Activated naive CD8-positive, alpha-beta T cell treated with anti-CD3 and anti-CD28 coated beads, Interleukin-2, amount 10 ng/mL, durations not matched to agents 7 days and 5 days (primary cell): Measurements from ENCODE around the gene TXNDC2. TPM values are rescaled to one million over a fixed set of nuclear protein-coding genes. Genes with fewer than 3 reads are reported as not detected.

Experiments
- ATAC-seq: fragments of 150-1000 bp; cut with Tn5 transposase; one replicate; pipeline ENCODE4 v1.10.0; 2021; ENCODE audit warnings: low read depth, moderate library complexity
- POLR2A ChIA-PET: fragments of 350-600 bp; sonication (Branson Sonifier 250); formaldehyde crosslinking; loops from one replicate; lab custom pipeline; 2021; ENCODE audit warnings: antibody characterized with exemption; lab: Charles Lee
- DNase-seq: peaks from one replicate; pipeline ENCODE4 v3.0.0; 2021
- H3K27ac Mint-ChIP-seq: one replicate; pipeline ENCODE4 v1.8.0; 2022; ENCODE audit warnings: mild to moderate bottlenecking, mixed read lengths
- H3K27me3 Mint-ChIP-seq: one replicate; pipeline ENCODE4 v1.8.0; 2022; ENCODE audit warnings: mild to moderate bottlenecking, moderate library complexity, mixed read lengths
- H3K36me3 Mint-ChIP-seq: one replicate; pipeline ENCODE4 v1.8.0; 2021; ENCODE audit warnings: mild to moderate bottlenecking, mixed read lengths
- H3K4me1 Mint-ChIP-seq: one replicate; pipeline ENCODE4 v1.8.0; 2021; ENCODE audit warnings: mixed read lengths
- H3K4me3 Mint-ChIP-seq: one replicate; pipeline ENCODE4 v1.8.0; 2022; ENCODE audit warnings: mild to moderate bottlenecking, moderate library complexity, mixed read lengths
- H3K9me3 Mint-ChIP-seq: one replicate; pipeline ENCODE4 v1.8.0; 2021; ENCODE audit warnings: mixed read lengths
- total RNA-seq, 2 experiments: library from RNA; stranded (reverse); gene quantifications; one replicate each; pipeline ENCODE4 v1.2.3, GENCODE V29; 2021

TXNDC2 gene
- not detected for total RNA-seq

DNA sequence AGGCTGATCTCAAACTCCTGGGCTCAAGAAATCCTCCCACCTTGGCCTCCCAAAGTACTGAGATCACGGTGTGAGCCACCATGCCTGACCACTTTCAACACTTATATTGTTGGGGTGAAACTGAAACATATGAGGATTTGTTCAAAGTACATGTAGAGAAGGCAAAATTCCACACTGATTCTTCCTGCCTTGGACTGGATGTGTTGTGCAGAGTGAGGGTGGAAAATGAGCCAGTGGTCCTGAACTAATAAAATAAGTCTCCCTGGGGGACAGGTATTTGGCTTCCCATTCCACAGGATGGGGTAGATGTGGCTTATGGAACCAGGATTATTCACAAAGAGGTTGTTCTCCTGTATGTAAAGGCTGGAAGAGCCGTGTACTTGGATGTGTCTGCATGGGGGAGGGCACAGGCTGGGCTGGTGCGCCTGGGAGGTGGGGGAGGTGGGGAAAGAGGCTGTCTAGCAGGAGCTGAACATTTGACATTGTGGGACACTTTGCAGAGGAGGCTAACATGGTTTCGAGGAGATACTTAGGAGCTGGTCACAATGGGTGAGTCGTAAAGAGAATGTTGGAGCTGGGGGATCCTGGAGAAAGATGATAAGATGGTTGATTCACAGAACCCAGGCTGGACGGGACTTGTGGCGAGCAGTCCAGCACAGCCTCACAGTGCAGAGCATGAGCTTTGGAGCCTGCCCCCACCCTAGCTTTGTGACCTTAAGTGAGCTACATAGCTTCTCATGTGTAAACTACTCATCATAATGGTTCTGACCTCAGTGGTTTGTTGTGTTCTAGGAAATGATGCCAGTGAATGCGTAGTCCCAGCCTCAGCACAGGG is at the start of gene TXNDC2:
TXNDC2 (plus strand) TSS at position 804 of the 835 bp plus-strand sequence. CDS start 708 bp downstream, outside the sequence.
- H3K27ac Mint-ChIP-seq: no peak within 1 kb of the TSS
- peaks cover 3% of the 10 kb centered on the region for H3K27me3 Mint-ChIP-seq
- peaks cover 2% of the 10 kb centered on the region for H3K4me1 Mint-ChIP-seq
- DNase-seq: no peak
- H3K9me3 Mint-ChIP-seq: peaks cover 1% of the 10 kb centered on the region
- H3K36me3 Mint-ChIP-seq: no peaks in the 10 kb centered on the region
- POLR2A ChIA-PET: no interaction called here
- ATAC-seq: no peak
- H3K4me3 Mint-ChIP-seq: no peak within 1 kb of the TSS

DNA sequence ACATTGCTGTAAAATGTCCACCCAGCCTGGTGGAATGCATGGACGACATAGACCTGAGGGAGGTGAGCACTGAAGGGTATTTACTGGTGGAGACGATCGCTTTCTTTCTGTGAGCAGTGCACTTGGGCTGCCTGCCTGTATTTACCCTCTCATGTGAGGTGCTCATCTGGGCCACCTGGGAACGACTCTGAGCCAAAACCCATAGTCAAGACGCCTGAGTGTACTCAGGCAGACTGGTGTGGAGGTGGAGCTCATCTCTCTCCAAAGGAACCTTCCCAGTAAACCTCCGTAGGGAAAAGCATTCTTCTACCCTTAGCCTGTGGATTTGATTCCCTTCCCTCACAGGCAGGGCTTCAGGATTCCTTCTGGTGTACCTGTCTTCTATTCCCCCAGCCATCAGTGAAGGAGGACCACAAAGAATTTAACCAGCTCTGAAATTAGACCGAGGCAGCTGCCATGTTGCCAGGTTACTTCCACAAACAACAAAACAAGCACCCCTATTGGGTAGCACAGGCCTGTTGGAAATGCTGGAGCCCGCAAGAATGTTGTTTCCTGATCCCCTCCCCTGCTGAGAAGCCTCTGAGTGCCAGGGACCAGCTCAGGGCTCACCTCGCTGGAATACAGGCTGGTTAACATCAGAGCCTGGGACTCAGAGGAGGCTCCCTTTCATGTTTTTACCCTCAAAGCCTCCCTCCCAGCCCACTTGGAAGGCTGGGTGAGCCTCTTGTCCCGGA is 47.5 kb upstream of the TXNDC2 start:
- Mint-ChIP-seq H3K9me3 (no peaks in the 10 kb centered on the region), H3K4me3 (no peak overlapping the region), H3K36me3 (no peaks in the 10 kb centered on the region), H3K27me3 (peaks cover 15% of the 10 kb centered on the region), H3K4me1 (no peaks in the 10 kb centered on the region), H3K27ac (no peak overlapping the region)
- DNase-seq: no peak
- POLR2A ChIA-PET: no interaction called here
- ATAC-seq: no peak

DNA sequence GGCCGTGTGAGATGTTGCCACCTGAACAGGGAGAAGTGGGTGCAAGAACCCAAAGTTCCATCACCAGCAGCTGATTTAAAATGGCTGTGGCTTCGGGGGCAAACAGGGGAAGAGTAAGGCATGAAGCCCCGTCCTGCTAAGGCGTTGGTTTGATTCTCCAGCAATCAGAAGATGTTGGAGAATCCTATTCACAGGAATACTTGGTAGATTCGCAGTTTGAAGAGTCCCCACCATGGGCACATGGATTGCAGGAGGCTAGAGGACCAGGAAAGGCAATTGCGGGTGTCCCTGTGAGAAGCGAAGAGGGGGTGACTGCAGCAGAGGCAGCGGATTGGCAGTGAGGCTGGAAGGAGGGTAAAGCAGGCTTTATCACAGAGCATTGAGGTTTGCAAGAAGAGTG is 46.6 kb upstream of the TXNDC2 start:
- DNase-seq: no peak
- POLR2A ChIA-PET: no interaction called here
- H3K27ac Mint-ChIP-seq: no peak overlapping the region

DNA sequence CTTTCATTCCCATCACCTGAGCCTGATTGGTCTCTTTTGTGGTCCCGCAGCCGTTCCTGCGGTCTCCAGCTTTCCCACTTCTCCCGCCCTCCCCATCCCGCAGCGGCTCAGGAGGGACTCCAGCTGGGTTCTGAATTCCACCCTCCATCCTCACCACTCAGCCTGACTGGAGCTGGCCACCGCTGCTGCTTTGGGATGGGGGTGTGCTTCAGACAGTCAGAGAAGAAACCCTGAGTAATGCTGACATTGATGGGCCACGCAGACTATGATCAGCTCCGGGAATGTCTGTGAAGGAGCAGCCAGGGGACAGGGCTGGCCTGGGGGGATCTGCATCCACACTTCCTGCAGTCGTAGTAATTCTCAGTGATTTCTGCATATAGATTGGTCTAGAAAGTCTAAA is 45.9 kb upstream of the TXNDC2 start:
- Mint-ChIP-seq H3K36me3 (no peaks in the 10 kb centered on the region), H3K27me3 (peaks cover 12% of the 10 kb centered on the region), H3K9me3 (no peaks in the 10 kb centered on the region), H3K27ac (no peak overlapping the region), H3K4me3 (no peak overlapping the region), H3K4me1 (no peaks in the 10 kb centered on the region)
- ATAC-seq (no peak), DNase-seq (no peak)
- POLR2A ChIA-PET: no interaction called here

More for the DNA sequence above, 46.6 kb upstream of the TXNDC2 start:
- ATAC-seq: no peak
- H3K4me1 Mint-ChIP-seq: no peaks in the 10 kb centered on the region
- no peaks in the 10 kb centered on the region for H3K36me3 Mint-ChIP-seq
- H3K27me3 Mint-ChIP-seq: peaks cover 12% of the 10 kb centered on the region
- H3K4me3 Mint-ChIP-seq: no peak overlapping the region
- H3K9me3 Mint-ChIP-seq: no peaks in the 10 kb centered on the region

DNA sequence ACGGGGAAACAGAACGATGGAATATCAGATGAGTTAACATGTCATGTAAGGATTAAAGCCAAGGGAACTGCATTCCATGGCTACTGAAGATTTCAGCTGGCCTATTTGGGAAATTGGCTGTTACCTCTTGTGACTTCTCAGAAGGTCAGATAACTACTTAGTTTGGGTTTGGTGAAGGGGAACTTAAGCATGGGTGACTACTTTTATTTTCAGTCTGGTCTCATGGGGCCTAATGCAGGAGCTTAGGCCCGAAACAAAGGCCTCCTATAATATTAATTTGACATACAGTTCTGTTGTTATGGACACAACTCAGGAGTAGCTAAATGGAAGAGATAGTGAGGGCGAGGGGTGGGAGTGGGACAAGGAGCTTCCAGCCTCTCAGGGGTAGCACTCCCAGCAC is 44.0 kb upstream of the TXNDC2 start:
- Mint-ChIP-seq H3K27me3 (peaks cover 6% of the 10 kb centered on the region), H3K4me1 (no peaks in the 10 kb centered on the region), H3K36me3 (no peaks in the 10 kb centered on the region), H3K27ac (no peak overlapping the region), H3K9me3 (no peaks in the 10 kb centered on the region), H3K4me3 (no peak overlapping the region)
- DNase-seq: no peak
- no peak for ATAC-seq
- POLR2A ChIA-PET: no interaction called here

DNA sequence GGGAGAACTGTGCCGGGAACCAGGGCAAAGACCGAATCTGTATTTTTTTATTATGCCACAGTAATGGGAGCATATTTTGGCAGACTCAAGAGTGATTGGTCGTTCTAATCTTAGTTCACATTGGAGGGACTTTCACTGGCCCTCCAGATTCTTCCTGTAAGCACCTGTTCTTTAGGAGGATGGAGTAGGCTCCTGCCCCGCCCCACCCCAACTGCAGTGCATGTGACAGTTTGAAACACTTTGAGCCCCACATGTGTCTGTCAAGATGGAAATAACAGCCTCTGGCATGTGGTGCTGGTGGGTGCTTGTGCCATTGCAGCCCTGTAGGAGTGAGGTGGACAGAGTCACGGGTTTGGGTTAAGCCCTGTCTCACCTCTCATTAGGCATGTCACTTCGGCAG is 43.3 kb upstream of the TXNDC2 start:
- no peaks in the 10 kb centered on the region for H3K36me3 Mint-ChIP-seq
- no peak for DNase-seq
- peaks cover 2% of the 10 kb centered on the region for H3K27me3 Mint-ChIP-seq
- POLR2A ChIA-PET: no interaction called here
- H3K4me3 Mint-ChIP-seq: no peak overlapping the region
- H3K9me3 Mint-ChIP-seq: no peaks in the 10 kb centered on the region
- ATAC-seq: no peak
- no peak overlapping the region for H3K27ac Mint-ChIP-seq
- H3K4me1 Mint-ChIP-seq: no peaks in the 10 kb centered on the region

DNA sequence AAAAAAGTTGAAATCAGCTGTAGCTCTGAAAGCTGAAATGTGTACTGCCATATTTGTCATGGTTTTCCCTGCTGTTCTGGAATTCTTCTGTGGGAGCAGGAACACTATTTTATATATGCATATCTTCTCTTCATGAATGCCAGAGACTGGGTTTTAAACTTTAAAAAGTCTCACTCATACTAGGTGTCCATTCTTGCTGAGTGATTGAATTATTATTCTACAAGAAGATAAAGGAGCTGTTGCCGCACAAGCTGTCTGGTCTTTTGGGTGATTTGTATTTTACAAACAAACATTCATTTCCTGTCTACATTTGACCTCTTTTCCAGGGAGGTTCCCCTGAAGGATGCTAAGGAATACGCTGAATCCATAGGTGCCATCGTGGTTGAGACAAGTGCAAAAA is 40.5 kb upstream of the TXNDC2 start:
- POLR2A ChIA-PET: no interaction called here
- DNase-seq: no peak
- no peaks in the 10 kb centered on the region for H3K4me1 Mint-ChIP-seq
- no peak overlapping the region for H3K4me3 Mint-ChIP-seq
- H3K9me3 Mint-ChIP-seq: no peaks in the 10 kb centered on the region
- H3K27me3 Mint-ChIP-seq: peaks cover 19% of the 10 kb centered on the region
- H3K27ac Mint-ChIP-seq: no peak overlapping the region
- no peak for ATAC-seq
- no peaks in the 10 kb centered on the region for H3K36me3 Mint-ChIP-seq

DNA sequence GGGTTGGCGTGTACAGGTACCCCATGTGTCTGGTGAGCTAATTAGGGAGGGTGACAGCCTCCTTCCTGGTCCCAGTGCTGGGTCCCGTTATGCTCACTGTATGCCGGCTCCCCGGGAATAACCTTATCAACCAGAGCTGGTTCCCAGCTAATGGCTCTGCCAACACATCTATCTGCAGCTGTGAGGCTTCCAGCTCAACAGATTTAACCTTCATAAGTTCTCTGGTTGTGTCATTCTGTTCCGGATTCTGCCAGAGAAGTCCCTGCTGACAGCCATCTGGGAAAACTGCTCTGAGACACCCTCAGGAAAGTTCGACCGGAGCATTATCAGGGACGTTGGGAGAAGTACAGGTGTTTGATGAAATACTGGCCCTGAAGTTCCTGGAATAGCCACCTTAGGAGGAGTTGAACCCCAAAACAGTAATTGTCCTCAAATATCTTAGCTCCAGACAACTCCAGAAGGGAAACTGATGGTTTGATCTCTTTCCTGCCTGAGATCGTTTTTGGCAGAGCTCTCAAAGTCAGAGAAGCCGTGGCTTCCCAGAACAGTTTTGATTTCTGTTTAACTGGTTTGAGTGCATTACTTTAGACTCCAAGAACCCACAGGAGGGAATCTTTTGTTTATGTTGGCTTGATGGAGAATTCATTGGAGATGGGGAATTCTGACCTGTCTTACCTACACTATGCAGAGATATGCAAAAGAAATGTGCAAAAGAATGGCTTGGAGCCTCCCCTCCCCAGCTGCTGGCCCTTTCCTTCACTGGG is 39.4 kb upstream of the TXNDC2 start:
- peaks cover 22% of the 10 kb centered on the region for H3K27me3 Mint-ChIP-seq
- ATAC-seq: no peak
- no peak overlapping the region for H3K4me3 Mint-ChIP-seq
- no peaks in the 10 kb centered on the region for H3K4me1 Mint-ChIP-seq
- no peaks in the 10 kb centered on the region for H3K36me3 Mint-ChIP-seq
- H3K27ac Mint-ChIP-seq: no peak overlapping the region
- no peak for DNase-seq
- POLR2A ChIA-PET: no interaction called here
- H3K9me3 Mint-ChIP-seq: no peaks in the 10 kb centered on the region

DNA sequence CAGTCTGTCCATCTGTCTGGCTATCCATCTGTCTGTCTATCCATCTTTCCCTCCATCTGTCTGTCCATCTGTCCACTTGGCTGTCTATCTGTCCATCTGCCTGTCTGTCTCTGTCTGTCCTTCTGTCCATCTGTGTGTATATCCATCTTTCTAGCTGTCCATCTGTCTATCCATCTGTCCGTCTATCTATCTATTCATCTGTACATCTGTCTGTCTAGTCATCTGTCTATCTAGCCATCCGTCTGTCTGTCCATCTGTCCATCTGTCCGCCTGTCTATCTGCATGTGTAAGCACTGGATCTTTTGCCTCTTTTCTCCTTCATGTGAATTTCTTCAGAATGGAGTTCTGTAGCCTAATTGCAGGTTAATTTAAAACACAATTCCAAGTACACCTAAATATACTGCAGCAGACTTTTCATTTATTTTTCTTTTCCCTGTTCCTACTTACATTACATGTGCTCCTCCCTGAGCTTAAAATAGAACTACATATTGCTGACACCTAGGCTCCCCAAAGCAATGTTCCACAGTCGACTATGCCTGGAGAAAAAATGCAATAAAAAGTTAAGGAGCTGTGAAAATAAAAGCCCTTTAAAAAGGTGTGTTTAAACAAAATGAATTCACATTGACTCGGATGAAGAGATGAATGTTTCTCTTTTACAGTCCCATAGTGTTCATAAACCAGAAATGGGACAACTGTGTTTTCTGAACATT is 37.4 kb upstream of the TXNDC2 start:
- ATAC-seq (no peak), DNase-seq (no peak)
- Mint-ChIP-seq H3K4me3 (no peak overlapping the region), H3K27ac (no peak overlapping the region), H3K27me3 (peaks cover 22% of the 10 kb centered on the region), H3K4me1 (no peaks in the 10 kb centered on the region), H3K9me3 (no peaks in the 10 kb centered on the region), H3K36me3 (no peaks in the 10 kb centered on the region)
- POLR2A ChIA-PET: no interaction called here

DNA sequence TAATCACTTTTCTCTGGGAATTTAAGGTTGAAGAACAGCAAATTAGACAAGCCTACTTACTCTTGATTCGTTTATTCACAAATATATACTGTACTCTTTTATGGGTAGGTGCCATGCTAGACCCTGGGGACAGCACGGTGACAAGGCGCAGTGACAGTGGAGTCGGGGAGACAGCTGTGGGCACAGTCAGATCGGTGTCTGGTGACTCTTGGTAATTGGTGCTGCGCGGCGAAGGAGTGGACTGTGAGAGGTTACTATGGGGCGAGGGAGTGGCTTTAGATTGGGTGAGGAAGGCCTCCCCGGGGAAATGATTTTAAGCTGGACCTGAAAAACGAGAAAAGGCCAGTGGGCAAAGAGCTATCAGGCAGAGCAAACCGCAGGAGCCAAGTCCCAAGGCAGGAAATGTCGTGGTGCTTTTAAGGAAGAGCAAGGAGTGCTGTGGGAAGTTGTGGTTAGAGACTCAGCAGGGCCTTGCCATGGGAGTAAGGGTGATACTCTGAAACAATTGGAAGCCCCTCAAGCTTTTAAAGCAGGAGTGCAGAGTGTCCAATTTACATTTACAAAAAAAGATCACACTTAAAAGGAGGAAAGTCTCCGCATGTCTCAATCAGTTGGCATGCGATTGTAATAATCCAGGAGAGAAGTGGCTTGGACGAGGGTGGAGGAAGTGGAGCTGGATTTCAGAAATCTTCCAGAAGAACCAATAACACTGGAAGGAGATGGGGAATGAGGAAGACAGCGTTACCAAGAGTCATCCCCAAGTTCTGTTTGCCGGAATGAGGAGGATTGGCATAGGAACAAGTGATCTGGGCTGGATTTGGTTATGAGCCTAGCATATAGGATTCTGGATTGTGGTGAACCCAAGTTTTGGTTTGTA is 36.1 kb upstream of the TXNDC2 start:
- no peaks in the 10 kb centered on the region for H3K36me3 Mint-ChIP-seq
- ATAC-seq (no peak), DNase-seq (no peak)
- POLR2A ChIA-PET: interaction anchor here (0.6 kb wide), 1 partner anchor 1196 kb away, joined by 3 read pairs; no protein-coding TSS in a partner anchor
- no peak overlapping the region for H3K4me3 Mint-ChIP-seq
- no peaks in the 10 kb centered on the region for H3K4me1 Mint-ChIP-seq
- no peak overlapping the region for H3K27ac Mint-ChIP-seq
- H3K27me3 Mint-ChIP-seq: peaks cover 22% of the 10 kb centered on the region
- H3K9me3 Mint-ChIP-seq: no peaks in the 10 kb centered on the region

DNA sequence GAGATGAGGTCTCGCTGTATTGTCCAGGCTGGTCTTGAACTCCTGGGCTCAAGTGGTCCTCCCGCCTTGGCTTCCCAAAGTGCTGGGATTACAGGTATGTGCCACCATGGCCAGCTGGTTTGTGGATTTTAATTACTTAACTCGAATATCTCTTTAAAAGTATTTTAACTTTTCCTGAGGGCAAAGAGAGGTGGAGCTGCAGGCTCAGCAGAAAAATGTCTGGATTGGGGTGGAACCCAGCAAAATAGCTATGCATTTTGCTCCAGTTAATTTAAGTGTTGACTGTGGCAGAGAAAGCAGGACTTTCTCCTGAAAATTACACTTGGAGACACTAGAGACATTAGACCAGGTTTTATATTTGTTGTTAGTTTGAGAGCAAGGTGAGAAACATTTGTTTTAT is 35.5 kb upstream of the TXNDC2 start:
- Mint-ChIP-seq H3K4me1 (no peaks in the 10 kb centered on the region), H3K36me3 (no peaks in the 10 kb centered on the region), H3K9me3 (no peaks in the 10 kb centered on the region), H3K4me3 (no peak overlapping the region), H3K27me3 (peaks cover 22% of the 10 kb centered on the region), H3K27ac (no peak overlapping the region)
- no peak for DNase-seq
- POLR2A ChIA-PET: interaction anchor here (0.6 kb wide), 1 partner anchor 1197 kb away, joined by 3 read pairs; no protein-coding TSS in a partner anchor
- ATAC-seq: no peak

DNA sequence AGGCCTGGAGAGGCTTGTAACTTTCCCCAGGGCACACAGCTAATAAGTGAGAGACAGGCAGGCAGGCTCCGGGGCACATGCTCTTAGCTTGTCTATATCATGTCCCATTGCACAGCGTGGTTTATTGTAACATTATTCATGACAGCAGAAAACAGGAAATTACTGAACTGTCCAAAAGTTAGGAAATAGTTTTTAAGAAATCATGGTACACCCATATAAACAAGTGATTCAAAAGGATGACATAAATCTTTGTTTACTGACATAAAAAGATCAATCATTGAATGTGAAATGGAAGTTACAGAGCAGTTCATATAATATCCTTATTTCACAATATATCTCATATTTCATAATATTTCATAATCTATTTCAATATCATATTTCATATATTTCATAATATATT is 34.3 kb upstream of the TXNDC2 start:
- ATAC-seq (no peak), DNase-seq (no peak)
- Mint-ChIP-seq H3K4me3 (no peak overlapping the region), H3K9me3 (no peaks in the 10 kb centered on the region), H3K27ac (no peak overlapping the region), H3K27me3 (peaks cover 20% of the 10 kb centered on the region), H3K4me1 (no peaks in the 10 kb centered on the region), H3K36me3 (no peaks in the 10 kb centered on the region)
- POLR2A ChIA-PET: no interaction called here
